Activated naive CD4-positive, alpha-beta T cell treated with anti-CD3 and anti-CD28 coated beads, Interleukin-2, amount 50 U/mL, for 24 hours (primary cell): Measurements from ENCODE around the gene CCDC159.

Experiments
- H3K27ac Mint-ChIP-seq: one replicate; pipeline ENCODE4 v1.8.0; 2021; ENCODE audit warnings: mild to moderate bottlenecking, mixed read lengths
- H3K27me3 Mint-ChIP-seq: one replicate; pipeline ENCODE4 v1.8.0; 2021; ENCODE audit warnings: mixed read lengths
- H3K36me3 Mint-ChIP-seq: one replicate; pipeline ENCODE4 v1.8.0; 2021; ENCODE audit warnings: mixed read lengths
- H3K4me1 Mint-ChIP-seq: one replicate; pipeline ENCODE4 v1.8.0; 2021; ENCODE audit warnings: mixed read lengths
- H3K4me3 Mint-ChIP-seq: one replicate; pipeline ENCODE4 v1.8.0; 2021; ENCODE audit warnings: mild to moderate bottlenecking, mixed read lengths
- H3K9me3 Mint-ChIP-seq: one replicate; pipeline ENCODE4 v1.8.0; 2021; ENCODE audit warnings: mixed read lengths

CCDC159 gene

DNA sequence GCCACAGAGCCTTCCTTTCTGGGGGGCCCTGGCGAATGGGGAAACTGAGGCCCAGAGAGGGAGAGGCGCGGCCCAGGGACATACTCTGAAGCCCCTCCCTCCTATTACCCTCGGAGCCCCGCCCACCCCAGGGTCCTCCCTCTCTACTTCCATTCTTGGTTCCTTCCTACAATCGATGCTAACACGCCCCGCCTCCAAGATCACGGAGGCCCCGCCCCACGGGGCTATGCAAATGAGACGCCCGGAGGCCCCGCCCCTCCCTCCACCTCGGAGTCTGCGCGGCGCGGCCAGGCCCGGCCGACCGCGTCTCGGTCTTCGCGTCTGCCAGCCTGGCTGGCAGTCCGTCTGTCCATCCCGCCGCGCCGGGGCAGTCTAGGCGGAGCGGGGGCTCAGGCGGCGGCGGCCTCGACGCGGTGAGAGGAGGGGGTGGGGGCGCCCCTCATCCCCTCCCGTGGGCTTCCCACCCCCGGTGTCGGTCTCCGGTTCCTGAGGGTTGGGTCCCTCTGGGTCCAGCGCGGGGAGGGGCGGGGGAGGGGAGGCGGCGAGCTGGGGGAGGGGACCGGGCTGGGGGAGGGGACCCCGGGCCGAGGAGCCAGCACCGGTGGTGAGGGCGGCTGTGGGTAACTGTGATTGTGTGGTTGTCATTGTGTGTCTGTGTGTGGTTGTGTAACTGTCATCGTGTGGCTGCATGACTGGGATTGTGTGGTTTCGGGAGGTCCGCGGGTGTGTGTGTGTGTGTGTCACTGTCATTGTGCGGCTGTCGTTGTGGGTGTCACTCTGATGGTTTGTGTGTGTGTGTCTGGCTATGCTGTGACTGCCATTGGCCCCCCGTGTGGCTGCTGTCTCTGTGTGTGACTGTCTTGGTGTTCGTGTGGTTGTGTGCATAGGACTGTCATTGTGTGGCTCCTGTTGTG, 9.1 kb downstream of the CCDC159 start, which contains the start of gene PLPPR2:
TSS of gene PLPPR2 (plus strand) at position 273 of the 914 bp plus-strand sequence. CDS start 2,242 bp downstream, outside the sequence.
- Mint-ChIP-seq H3K27ac (no peak within 1 kb of the TSS), H3K9me3 (no peaks in the 10 kb centered on the region), H3K4me3 (peak within 1 kb of the TSS; percentile 77), H3K4me1 (peaks cover 10% of the 10 kb centered on the region), H3K27me3 (no peaks in the 10 kb centered on the region), H3K36me3 (no peaks in the 10 kb centered on the region)

DNA sequence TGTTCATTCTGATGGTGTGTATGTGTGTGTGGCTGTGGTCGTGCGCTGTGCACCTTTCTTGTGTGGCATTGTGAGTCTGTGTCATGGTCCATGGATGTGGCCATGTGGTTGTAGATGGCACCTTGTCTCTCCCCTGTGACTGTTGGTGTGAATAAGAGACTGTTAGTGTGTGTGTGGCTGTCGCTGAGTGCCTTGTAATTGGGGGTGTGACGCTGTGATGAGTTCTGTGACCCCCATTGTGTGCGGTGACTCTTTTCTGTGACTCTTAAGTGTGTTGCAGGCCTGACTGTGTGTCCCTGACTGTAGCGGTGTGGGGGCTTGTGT, 9.7 kb downstream of the CCDC159 start:
- Mint-ChIP-seq H3K9me3 (no peaks in the 10 kb centered on the region), H3K4me1 (peaks cover 10% of the 10 kb centered on the region), H3K36me3 (no peaks in the 10 kb centered on the region), H3K27me3 (no peaks in the 10 kb centered on the region), H3K27ac (no peak overlapping the region), H3K4me3 (peak overlapping the region; percentile 77)

DNA sequence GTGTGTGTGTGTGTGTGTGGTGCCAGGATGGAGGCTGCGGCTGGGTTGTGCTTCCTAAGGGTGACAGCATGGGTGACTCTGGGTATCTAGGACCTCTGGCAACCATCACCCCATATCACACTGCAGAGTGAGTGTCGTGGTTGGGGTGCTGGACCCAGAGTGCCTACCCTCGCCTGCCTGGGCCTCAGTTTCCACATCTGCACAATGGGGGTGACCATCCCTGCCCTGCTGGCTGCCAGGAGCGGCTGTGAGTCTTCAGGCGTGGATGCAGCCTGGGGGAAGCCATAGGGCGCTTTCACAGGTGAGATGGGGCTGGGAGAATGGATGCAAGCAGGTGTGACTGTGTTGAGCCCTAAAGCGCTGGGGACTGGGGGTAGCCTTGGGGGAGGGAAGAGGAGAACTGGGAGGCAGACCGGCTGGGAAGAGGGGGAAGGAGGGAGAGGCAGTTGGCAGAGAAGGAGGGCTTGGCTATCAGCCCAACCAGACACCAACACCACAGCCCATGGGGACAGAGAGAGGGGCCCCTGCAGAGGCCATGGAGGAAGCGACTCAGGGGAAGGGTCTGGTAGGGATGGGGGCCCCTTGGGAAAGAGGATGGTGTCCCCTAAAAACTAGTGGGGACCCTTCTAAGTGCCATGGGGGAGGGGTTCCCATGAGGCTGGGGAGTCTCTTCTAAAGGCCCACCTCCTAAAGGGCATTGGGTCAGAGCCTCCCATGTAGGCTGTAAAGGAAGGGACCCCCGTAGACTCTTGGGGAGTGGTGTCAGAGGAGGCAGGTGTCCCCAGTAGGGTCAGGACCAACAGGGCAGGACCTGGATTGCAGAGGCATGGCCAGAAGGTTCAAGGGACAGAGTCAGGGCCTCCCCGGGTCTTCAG, 10.6 kb downstream of the CCDC159 start:
- Mint-ChIP-seq H3K9me3 (no peaks in the 10 kb centered on the region), H3K36me3 (no peaks in the 10 kb centered on the region), H3K4me3 (no peak overlapping the region), H3K27me3 (no peaks in the 10 kb centered on the region), H3K4me1 (peaks cover 10% of the 10 kb centered on the region), H3K27ac (no peak overlapping the region)

DNA sequence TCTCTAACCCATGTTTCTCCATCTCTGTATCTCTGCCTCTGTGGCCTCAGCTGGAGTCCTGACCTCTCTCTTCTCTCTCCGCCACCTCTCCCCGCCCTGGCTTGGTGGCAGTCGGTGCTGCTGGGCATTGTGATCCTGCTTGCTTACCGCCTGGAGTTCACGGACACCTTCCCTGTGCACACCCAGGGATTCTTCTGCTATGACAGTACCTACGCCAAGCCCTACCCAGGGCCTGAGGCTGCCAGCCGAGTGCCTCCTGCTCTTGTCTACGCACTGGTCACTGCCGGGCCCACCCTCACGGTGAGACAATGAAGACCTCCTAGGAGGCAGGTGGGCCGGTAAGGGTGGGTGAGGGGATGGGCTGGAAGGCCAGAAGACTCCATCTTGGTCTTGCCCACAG, 13.1 kb downstream of the CCDC159 start:
- Mint-ChIP-seq H3K36me3 (peaks cover under 1% of the 10 kb centered on the region), H3K27me3 (no peaks in the 10 kb centered on the region), H3K4me1 (peaks cover 10% of the 10 kb centered on the region), H3K9me3 (no peaks in the 10 kb centered on the region), H3K4me3 (no peak overlapping the region), H3K27ac (no peak overlapping the region)

DNA sequence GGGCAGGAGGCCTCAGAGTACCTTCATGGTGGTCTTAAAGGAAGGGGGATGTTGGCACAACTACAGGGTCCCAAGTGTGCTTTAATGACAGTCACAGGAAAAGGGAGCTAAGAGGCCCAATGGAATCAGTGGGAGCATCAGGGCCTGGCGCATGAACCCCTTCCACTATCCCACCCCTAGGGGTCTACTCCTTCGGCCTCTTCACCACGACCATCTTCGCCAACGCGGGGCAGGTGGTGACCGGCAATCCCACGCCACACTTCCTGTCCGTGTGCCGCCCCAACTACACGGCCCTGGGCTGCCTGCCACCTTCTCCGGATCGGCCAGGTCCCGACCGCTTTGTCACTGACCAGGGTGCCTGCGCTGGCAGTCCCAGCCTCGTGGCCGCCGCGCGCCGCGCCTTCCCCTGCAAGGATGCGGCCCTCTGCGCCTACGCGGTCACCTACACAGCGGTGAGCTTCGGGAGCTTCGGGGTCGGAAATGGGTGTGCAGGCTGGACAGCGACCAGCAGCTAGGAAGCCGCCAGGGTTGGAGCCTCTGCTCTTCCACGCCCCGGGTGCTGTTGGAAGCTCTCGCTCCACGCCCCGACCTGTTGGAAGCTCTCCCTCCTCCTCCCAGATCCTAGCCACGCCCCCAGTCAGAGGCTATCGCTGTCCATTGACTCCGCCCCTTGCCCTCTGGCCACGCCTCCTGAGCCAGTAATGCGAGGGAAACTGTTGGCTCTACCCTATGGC, 14.9 kb downstream of the CCDC159 start:
- peaks cover 3% of the 10 kb centered on the region for H3K4me1 Mint-ChIP-seq
- no peak overlapping the region for H3K27ac Mint-ChIP-seq
- H3K27me3 Mint-ChIP-seq, result no peaks in the 10 kb centered on the region
- no peak overlapping the region for H3K4me3 Mint-ChIP-seq
- no peaks in the 10 kb centered on the region for H3K9me3 Mint-ChIP-seq
- H3K36me3 Mint-ChIP-seq, result peaks cover 2% of the 10 kb centered on the region

DNA sequence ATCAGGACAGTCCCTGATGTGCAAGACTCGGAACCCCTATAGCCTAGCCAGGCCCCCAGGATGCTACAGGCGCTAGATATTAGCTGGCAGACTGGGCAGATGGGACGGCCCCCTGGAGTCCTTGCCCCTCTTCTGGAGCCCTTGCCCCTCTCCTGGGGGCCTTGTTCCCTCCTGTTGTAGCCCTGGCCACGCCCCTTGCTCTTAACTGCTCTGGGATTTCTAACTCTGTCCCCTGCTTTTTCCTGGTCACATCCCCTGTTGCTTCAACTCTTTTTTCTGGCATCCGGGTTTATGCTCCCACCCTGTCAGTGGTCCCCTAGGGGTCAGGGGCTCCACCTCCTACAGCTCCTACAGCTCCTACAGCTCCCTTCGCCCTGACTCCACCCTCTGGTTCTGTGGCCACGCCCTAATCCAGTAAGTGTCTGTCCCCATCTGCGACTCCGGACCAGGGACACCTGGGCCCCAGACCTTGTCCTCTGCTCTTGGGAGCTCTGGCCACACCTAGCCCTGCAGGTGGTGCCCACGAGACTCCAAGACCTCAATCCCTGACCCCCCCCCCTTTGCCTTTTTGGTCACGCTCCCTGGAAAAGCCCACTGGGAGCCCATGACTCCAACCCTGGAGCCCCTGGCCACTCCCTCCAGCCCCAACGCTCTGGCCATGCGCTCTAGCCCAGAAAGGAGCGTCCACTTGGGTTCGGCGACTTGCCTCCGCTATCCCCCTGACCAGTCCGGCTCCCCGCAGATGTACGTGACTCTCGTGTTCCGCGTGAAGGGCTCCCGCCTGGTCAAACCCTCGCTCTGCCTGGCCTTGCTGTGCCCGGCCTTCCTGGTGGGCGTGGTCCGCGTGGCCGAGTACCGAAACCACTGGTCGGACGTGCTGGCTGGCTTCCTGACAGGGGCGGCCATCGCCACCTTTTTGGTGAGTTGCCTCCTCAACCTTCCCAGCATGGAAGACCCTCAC, 15.7 kb downstream of the CCDC159 start:
- Mint-ChIP-seq H3K4me1 (no peaks in the 10 kb centered on the region), H3K27ac (no peak overlapping the region), H3K27me3 (no peaks in the 10 kb centered on the region), H3K9me3 (no peaks in the 10 kb centered on the region), H3K4me3 (no peak overlapping the region), H3K36me3 (peaks cover 2% of the 10 kb centered on the region)

DNA sequence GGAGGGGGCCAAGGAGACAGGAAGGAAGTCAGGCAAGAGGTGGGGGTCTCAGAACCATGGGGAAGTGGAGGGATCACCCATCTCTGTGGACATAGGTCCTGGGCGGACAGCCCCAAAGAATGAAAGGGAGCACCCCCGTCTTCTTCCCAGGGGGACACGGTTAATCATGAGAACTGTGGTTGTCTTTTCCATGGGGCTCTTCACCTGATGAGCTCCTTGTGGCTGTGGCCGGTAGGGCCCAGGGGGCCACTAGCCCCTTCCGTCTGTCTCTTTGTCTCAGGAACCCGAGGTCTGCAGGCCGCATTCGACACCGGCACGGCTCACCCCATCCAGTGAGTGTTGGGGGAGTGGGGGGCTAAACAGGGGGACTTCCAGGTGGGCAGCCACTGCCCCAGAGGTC, 17.6 kb downstream of the CCDC159 start:
- Mint-ChIP-seq H3K9me3 (no peaks in the 10 kb centered on the region), H3K4me1 (no peaks in the 10 kb centered on the region), H3K4me3 (no peak overlapping the region), H3K27ac (no peak overlapping the region), H3K36me3 (peaks cover 7% of the 10 kb centered on the region), H3K27me3 (no peaks in the 10 kb centered on the region)

DNA sequence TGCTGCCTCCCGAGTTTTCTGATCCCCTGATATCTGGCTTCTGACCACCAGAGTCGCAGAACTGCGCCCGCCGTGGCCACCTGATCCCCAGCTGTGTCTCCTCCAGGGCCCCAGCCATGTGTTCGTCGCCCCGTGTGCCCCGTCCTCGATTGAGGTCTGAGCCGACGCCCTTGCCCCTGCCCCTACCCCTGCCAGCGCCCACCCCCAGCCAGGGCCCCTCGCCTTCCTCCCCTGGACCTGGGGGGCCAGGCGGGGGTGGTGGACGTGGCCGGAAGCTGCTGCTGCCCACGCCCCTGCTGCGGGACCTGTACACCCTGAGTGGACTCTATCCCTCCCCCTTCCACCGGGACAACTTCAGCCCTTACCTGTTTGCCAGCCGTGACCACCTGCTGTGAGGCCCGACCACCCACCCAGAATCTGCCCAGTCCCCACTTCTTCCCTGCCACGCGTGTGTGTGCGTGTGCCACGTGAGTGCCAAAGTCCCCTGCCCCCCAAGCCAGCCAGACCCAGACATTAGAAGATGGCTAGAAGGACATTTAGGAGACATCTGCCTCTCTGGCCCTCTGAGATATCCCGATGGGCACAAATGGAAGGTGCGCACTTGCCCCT, 18.1 kb downstream of the CCDC159 start:
- Mint-ChIP-seq H3K9me3 (no peaks in the 10 kb centered on the region), H3K27ac (no peak overlapping the region), H3K36me3 (peaks cover 10% of the 10 kb centered on the region), H3K4me1 (no peaks in the 10 kb centered on the region), H3K4me3 (no peak overlapping the region), H3K27me3 (no peaks in the 10 kb centered on the region)

DNA sequence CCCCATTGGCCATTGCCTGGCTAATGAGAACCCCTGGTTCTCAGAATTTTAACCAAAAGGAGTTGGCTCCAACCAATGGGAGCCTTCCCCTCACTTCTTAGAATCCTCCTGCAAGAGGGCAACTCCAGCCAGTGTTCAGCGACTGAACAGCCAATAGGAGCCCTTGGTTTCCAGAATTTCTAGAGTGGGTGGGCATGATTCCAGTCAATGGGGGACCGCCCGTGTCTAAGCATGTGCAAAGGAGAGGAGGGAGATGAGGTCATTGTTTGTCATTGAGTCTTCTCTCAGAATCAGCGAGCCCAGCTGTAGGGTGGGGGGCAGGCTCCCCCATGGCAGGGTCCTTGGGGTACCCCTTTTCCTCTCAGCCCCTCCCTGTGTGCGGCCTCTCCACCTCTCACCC, 18.6 kb downstream of the CCDC159 start:
- H3K36me3 Mint-ChIP-seq, result peaks cover 13% of the 10 kb centered on the region
- no peak overlapping the region for H3K4me3 Mint-ChIP-seq
- no peaks in the 10 kb centered on the region for H3K4me1 Mint-ChIP-seq
- no peak overlapping the region for H3K27ac Mint-ChIP-seq
- no peaks in the 10 kb centered on the region for H3K9me3 Mint-ChIP-seq
- H3K27me3 Mint-ChIP-seq, result no peaks in the 10 kb centered on the region

DNA sequence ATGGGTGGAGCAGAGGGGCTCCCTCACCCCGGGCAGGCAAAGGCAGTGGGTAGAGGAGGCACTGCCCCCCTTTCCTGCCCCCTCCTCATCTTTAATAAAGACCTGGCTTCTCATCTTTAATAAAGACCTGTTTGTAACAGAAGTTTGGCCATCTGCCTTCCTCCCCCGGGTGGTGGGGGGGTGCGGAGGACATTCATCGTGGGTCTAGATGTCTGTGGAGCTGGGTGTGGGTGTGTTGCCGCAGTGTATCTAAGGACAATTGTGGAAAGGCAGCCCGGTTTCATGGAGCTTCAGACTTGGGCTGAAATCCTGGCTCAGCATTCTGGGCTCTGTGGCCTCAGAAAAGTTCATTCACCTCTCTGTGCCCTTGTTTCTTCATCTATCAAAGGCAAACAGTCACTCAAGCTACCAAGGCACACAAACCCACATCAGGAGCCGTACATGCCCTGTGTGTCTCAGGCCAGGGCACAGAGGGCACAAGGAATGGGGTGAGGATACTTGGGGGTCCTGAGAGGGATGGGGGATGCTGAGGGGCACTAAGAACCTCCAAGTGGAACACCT, 19.3 kb downstream of the CCDC159 start:
- no peaks in the 10 kb centered on the region for H3K27me3 Mint-ChIP-seq
- no peaks in the 10 kb centered on the region for H3K9me3 Mint-ChIP-seq
- H3K4me1 Mint-ChIP-seq, result peaks cover under 1% of the 10 kb centered on the region
- H3K4me3 Mint-ChIP-seq, result no peak overlapping the region
- no peak overlapping the region for H3K27ac Mint-ChIP-seq
- H3K36me3 Mint-ChIP-seq, result peaks cover 14% of the 10 kb centered on the region

DNA sequence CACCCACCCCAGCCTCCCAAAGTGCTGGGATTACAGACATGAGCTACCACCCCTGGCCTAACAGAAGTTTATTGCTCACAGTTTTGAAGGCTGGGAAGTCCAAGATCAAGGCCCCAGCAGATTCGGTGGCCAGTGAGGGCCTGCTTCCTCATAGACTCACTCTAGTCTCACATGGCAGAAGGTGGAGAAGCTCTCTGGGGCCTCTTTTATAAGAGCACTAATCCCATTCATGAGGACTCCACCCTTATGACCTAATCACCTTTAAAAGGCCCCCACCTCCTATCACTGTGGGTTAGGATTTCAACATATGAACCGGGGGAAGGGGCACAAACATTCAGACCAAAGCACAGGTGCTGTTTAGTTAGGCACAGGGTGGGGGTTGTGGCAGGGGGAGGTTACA, 21.2 kb downstream of the CCDC159 start:
- Mint-ChIP-seq H3K4me1 (peaks cover 4% of the 10 kb centered on the region), H3K9me3 (no peaks in the 10 kb centered on the region), H3K36me3 (peaks cover 22% of the 10 kb centered on the region), H3K27ac (no peak overlapping the region), H3K27me3 (no peaks in the 10 kb centered on the region), H3K4me3 (no peak overlapping the region)

DNA sequence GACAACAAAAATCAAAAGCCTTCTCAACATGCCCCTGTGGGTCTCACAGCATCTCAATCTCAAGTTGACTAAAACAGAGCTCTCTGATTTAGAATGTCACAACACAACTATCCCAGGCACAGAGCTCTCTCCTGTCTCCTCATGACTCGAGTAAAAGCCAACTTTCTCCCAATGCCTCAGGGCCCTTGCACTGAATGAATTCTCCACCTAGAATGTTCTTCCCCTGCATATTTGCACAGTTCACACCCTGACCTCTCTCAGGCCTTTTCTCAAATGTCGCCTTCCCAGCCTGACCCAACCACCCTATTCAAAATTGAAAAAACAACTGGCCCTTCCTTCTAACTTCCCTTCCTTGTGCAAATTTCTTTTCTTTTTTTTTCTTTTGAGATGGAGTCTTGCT, 24.4 kb downstream of the CCDC159 start:
- Mint-ChIP-seq H3K9me3 (no peaks in the 10 kb centered on the region), H3K4me3 (no peak overlapping the region), H3K36me3 (peaks cover 19% of the 10 kb centered on the region), H3K27me3 (no peaks in the 10 kb centered on the region), H3K4me1 (peaks cover 10% of the 10 kb centered on the region), H3K27ac (no peak overlapping the region)

DNA sequence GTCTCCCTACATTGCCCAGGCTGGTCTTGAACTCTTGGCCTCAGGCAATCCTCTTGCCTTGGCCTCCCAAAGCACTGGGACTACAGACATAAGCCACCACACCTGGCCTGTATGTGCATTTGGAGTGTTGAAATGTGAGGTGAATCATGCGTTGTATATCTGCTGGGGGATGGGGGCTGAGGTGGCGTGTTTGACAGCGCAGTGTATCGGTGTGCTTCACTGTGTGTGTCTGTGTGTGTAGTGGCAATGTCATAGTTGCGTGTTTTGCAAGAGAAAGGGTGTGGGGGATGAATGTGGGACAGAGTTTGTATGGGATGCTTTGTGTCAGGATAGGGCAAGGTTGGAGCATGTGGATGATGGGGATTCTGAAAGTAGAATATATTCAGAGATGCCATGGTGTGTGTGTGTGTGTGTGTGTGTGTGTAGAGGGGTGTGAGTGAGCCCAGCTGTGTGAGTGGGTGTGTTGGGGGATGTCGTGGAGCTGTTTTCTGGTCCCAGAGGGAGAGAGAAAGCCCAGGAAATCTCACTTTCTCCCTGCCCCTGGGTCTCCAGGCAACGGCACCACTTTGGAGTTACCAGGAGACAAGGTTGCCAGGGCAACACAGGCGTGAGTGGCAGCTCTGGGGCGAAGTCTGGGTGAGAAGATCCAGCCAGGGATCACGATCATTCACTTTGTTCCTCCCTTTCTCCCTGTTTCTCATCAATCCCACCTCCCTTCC, 27.0 kb downstream of the CCDC159 start:
- Mint-ChIP-seq H3K36me3 (peaks cover 26% of the 10 kb centered on the region), H3K4me3 (no peak overlapping the region), H3K27me3 (no peaks in the 10 kb centered on the region), H3K4me1 (peaks cover 29% of the 10 kb centered on the region), H3K27ac (no peak overlapping the region), H3K9me3 (no peaks in the 10 kb centered on the region)
